CD4-positive, alpha-beta T cell treated with Interleukin-4 for 1 hour (primary cell): ENCODE measurements around the gene SYNDIG1.
"Not testable (repeated sequence)": the region's sequence is repeated elsewhere in the genome, so short reads cannot be mapped to it uniquely, and the experiment has no call there.

Experiments used
- DNase-seq, 2 donors: peaks; one replicate each; pipeline ENCODE4 v3.0.0-alpha.2; 2020 to 2022

The SYNDIG1 gene

GRCh38 chr20:24495266-24495665 is 25.8 kb downstream of the SYNDIG1 start:
- no peak for DNase-seq

- no peak for DNase-seq
Measured at GRCh38 chr20:24497851-24498250, 28.4 kb downstream of the SYNDIG1 start.

GRCh38 chr20:24498641-24499040 is 29.2 kb downstream of the SYNDIG1 start:
- peak in 1 of 2 donors; percentile 3 for DNase-seq

GRCh38 chr20:24499472-24499871 is 30.0 kb downstream of the SYNDIG1 start:
- DNase-seq: no peak

GRCh38 chr20:24501764-24502556 is 32.5 kb downstream of the SYNDIG1 start:
- DNase-seq: peak in 1 of 2 donors; percentile 4

GRCh38 chr20:24502661-24503060 is 33.2 kb downstream of the SYNDIG1 start:
- DNase-seq: no peak

- DNase-seq: no peak
Measured at GRCh38 chr20:24503352-24503931, 34.0 kb downstream of the SYNDIG1 start.

- no peak for DNase-seq
Measured at GRCh38 chr20:24504331-24505285, 35.2 kb downstream of the SYNDIG1 start.

- no peak for DNase-seq
Measured at GRCh38 chr20:24506146-24506545, 36.7 kb downstream of the SYNDIG1 start.

GRCh38 chr20:24506696-24507095 is 37.3 kb downstream of the SYNDIG1 start:
- DNase-seq: no peak

GRCh38 chr20:24507182-24507853 is 37.9 kb downstream of the SYNDIG1 start:
- no peak for DNase-seq

GRCh38 chr20:24512441-24512840 is 43.0 kb downstream of the SYNDIG1 start:
- DNase-seq: not testable (repeated sequence)

GRCh38 chr20:24518515-24518914 is 49.1 kb downstream of the SYNDIG1 start:
- no peak for DNase-seq

GRCh38 chr20:24519476-24519875 is 50.0 kb downstream of the SYNDIG1 start:
- no peak for DNase-seq

- DNase-seq: no peak
Measured at GRCh38 chr20:24521032-24521431, 51.6 kb downstream of the SYNDIG1 start.

GRCh38 chr20:24522452-24523330 is 53.3 kb downstream of the SYNDIG1 start:
- peak in 1 of 2 donors; percentile 0 for DNase-seq

- no peak for DNase-seq
Measured at GRCh38 chr20:24523661-24524060, 54.2 kb downstream of the SYNDIG1 start.

- DNase-seq: no peak
Measured at GRCh38 chr20:24528583-24529368, 59.3 kb downstream of the SYNDIG1 start.

- DNase-seq: no peak
Measured at GRCh38 chr20:24529369-24529719, 59.9 kb downstream of the SYNDIG1 start.

- no peak for DNase-seq
Measured at GRCh38 chr20:24530131-24530680, 60.8 kb downstream of the SYNDIG1 start.

- DNase-seq: no peak
Measured at GRCh38 chr20:24531202-24531601, 61.8 kb downstream of the SYNDIG1 start.
